ENCODE results near the gene BLOC1S6.

BLOC1S6 gene

DNA sequence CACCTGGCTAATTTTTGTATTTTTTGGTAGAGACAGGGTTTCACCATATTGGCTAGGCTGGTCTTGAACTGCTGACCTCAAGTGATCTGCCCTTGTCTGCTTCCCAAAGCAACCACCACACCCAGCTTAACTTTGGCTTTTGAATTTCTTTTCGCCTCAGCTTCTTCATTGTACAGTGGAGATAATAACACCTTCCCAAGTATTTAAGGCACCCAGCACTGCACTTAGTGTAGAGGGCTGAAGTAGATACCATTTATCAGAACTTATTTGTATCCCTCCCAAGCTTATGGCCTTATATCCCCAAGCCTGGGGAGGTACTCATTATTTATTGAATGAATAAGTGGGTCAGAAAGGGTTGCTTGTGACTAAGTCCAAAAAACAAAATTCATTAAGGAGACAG lies 50.0 kb downstream of the BLOC1S6 start:
- Histone ChIP-seq H3K27me3 (ENCODE audit: insufficient read depth, poor library complexity, severe bottlenecking) (no peaks in the 10 kb centered on the region), H3K27ac (replicated peaks) (peak overlapping the region; percentile 86), H3K4me3 (replicated peaks; ENCODE audit: insufficient read depth, low read length) (peak overlapping the region; percentile 15)
- TF ChIP-seq REST (IDR thresholded peaks at IDR 0.05; ENCODE audit: insufficient replicate concordance, low read depth): no peak
- TF ChIP-seq, protein P1, sequence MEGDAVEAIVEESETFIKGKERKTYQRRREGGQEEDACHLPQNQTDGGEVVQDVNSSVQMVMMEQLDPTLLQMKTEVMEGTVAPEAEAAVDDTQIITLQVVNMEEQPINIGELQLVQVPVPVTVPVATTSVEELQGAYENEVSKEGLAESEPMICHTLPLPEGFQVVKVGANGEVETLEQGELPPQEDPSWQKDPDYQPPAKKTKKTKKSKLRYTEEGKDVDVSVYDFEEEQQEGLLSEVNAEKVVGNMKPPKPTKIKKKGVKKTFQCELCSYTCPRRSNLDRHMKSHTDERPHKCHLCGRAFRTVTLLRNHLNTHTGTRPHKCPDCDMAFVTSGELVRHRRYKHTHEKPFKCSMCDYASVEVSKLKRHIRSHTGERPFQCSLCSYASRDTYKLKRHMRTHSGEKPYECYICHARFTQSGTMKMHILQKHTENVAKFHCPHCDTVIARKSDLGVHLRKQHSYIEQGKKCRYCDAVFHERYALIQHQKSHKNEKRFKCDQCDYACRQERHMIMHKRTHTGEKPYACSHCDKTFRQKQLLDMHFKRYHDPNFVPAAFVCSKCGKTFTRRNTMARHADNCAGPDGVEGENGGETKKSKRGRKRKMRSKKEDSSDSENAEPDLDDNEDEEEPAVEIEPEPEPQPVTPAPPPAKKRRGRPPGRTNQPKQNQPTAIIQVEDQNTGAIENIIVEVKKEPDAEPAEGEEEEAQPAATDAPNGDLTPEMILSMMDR (IDR thresholded peaks at IDR 0.05; ENCODE audit: insufficient read depth, low read length): no peak
- no peak for TF ChIP-seq POLR2AphosphoS5 (IDR thresholded peaks at IDR 0.05; ENCODE audit: low read depth)
- no peak for TF ChIP-seq SPI1 (IDR thresholded peaks at IDR 0.05; ENCODE audit: borderline replicate concordance, low read depth)
- no peak for TF ChIP-seq GABPA (IDR thresholded peaks at IDR 0.05; ENCODE audit: low read depth)
- DNase-seq (ENCODE audit: low read depth in 1 of 2, low spot score in 1 of 2): no peak

DNA sequence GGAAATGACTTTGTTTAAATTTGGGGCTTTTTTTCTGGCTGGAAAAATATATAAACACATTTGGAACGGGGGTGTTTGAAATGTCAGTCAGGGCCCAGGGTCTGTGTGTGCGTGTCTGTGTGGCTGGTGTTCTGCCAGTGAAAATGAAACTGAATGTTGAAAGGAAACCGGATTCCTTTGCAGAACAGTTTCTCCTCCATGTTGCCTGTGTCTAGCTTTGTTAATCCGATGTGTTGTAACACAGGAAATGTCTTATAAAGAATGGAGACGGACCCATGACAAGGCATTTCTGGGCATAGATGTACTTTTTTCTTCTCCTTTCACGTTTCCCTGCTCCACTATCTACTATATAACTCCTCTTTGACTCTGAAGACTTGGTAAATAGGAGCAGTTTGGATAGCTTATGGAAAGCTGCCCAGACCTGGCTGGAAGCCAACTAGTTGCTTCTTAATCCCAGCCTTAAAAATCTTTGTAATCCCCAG lies 50.4 kb downstream of the BLOC1S6 start:
- Histone ChIP-seq H3K4me3 (replicated peaks; ENCODE audit: insufficient read depth, low read length) (peak overlapping the region; percentile 15; the same call in 1 of the 2 replicates), H3K27me3 (ENCODE audit: insufficient read depth, poor library complexity, severe bottlenecking) (no peaks in the 10 kb centered on the region), H3K27ac (replicated peaks) (peak overlapping the region; percentile 86)
- peak; percentile 62 to 84 for DNase-seq (ENCODE audit: low read depth in 1 of 2, low spot score in 1 of 2)
- TF ChIP-seq POLR2AphosphoS5 (IDR thresholded peaks at IDR 0.05; ENCODE audit: low read depth): peak; percentile 73
- TF ChIP-seq, protein P1 (IDR thresholded peaks at IDR 0.05; ENCODE audit: insufficient read depth, low read length): no peak

GRCh38 chr15:45640616-45641015 lies 53.4 kb downstream of the BLOC1S6 start:
- TF ChIP-seq REST (IDR thresholded peaks at IDR 0.05; ENCODE audit: insufficient replicate concordance, low read depth) (no peak), GABPA (IDR thresholded peaks at IDR 0.05; ENCODE audit: low read depth) (no peak), POLR2AphosphoS5 (IDR thresholded peaks at IDR 0.05; ENCODE audit: low read depth) (no peak), SPI1 (IDR thresholded peaks at IDR 0.05; ENCODE audit: borderline replicate concordance, low read depth) (no peak)
- TF ChIP-seq, protein P1 (IDR thresholded peaks at IDR 0.05; ENCODE audit: insufficient read depth, low read length): no peak
- Histone ChIP-seq H3K27ac (replicated peaks) (peak overlapping the region; percentile 5), H3K27me3 (ENCODE audit: insufficient read depth, poor library complexity, severe bottlenecking) (no peaks in the 10 kb centered on the region), H3K4me3 (replicated peaks; ENCODE audit: insufficient read depth, low read length) (no peak overlapping the region)
- no peak for DNase-seq (ENCODE audit: low read depth in 1 of 2, low spot score in 1 of 2)

- peak; percentile 59 to 83 for DNase-seq (ENCODE audit: low read depth in 1 of 2, low spot score in 1 of 2)
- Histone ChIP-seq H3K27me3 (ENCODE audit: insufficient read depth, poor library complexity, severe bottlenecking) (no peaks in the 10 kb centered on the region), H3K27ac (replicated peaks) (peak overlapping the region; percentile 42), H3K4me3 (replicated peaks; ENCODE audit: insufficient read depth, low read length) (no peak overlapping the region)
- TF ChIP-seq SPI1 (IDR thresholded peaks at IDR 0.05; ENCODE audit: borderline replicate concordance, low read depth) (no peak), POLR2AphosphoS5 (IDR thresholded peaks at IDR 0.05; ENCODE audit: low read depth) (peak; percentile 30; the same call in 1 of the 2 replicates)
These were observed 54.2 kb downstream of the BLOC1S6 start for GRCh38 chr15:45641374-45641781.

All from HL-60 (cell line).